Measurements from ENCODE around the gene RABAC1.
"Not testable (repeated sequence)": the region's sequence is repeated elsewhere in the genome, so short reads cannot be mapped to it uniquely, and the experiment has no call there.

DNA sequence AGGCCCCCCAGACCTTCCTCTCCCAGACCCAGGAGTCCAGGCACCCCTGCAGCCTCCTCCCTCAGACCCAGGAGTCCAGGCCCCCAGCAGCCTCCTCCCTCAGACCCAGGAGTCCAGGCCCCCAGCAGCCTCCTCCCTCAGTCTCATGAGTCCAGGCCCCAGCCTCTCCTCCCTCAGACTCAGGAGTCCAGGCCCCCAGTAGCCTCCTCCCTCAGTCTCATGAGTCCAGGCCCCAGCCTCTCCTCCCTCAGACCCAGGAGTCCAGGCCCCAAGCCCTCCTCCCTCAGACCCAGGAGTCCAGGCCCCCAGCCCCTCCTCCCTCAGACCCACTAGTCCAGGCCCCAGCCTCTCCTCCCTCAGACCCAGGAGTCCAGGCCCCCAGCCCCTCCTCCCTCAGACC is 19.9 kb downstream of the RABAC1 start:
- not testable (repeated sequence) for TF ChIP-seq EZH2phosphoT487 (IDR thresholded peaks at IDR 0.05; ENCODE audit: insufficient read depth, low read depth); EZH2 (IDR thresholded peaks at IDR 0.05; ENCODE audit: insufficient read depth, poor library complexity, severe bottlenecking)

Measured in GM23248 (cell line).